HL-60/S4 treated with retinoic acid at 250 ng/mL for 4 days and 3 days (cell line): Measurements from ENCODE around the gene FNDC8.
"Not testable (repeated sequence)": the region's sequence is repeated elsewhere in the genome, so short reads cannot be mapped to it uniquely, and the experiment has no call there.

Experiments
- in situ Hi-C: fragments of 300-500 bp; cut with MboI; formaldehyde crosslinking; loops from 2 replicates; pipeline ENCODE4 v1.7.0; 2022; ENCODE audit warnings: low sequenced_read_pairs

FNDC8 gene

DNA sequence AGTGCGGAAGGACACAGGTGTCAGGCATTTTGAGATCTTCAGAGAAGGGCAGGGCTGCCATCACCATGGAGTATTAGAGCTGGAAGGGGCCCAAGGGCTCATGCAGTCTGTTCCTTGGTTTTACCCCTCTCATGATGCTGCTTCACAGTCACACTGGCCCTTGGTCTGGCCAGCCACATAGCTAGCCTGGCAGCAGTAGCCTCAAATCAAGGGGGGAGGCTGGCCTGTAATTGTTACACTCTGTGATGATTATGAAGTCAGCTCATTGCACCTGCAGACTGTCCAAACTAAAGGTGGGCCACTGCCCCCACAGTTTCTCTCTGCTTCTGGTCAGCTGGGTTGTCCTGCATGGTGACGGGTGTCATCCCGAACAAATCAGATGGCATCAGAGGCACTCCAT, at the start of gene FNDC8:
Gene FNDC8, plus strand, starts transcription at position 301 of the 400 bp plus-strand sequence. Its CDS starts 79 bp downstream, at position 380.
- in situ Hi-C loops = loop anchor here (10.0 to 25.0 kb wide), 2 partner anchors 127 to 584 kb away; no protein-coding TSS in a partner anchor

GRCh38 chr17:35073183-35073790, 48.1 kb upstream of the FNDC8 start:
- in situ Hi-C loops = no loop called here

- in situ Hi-C loops = no loop called here
Observed at GRCh38 chr17:35073991-35074627, 47.3 kb upstream of the FNDC8 start.

DNA sequence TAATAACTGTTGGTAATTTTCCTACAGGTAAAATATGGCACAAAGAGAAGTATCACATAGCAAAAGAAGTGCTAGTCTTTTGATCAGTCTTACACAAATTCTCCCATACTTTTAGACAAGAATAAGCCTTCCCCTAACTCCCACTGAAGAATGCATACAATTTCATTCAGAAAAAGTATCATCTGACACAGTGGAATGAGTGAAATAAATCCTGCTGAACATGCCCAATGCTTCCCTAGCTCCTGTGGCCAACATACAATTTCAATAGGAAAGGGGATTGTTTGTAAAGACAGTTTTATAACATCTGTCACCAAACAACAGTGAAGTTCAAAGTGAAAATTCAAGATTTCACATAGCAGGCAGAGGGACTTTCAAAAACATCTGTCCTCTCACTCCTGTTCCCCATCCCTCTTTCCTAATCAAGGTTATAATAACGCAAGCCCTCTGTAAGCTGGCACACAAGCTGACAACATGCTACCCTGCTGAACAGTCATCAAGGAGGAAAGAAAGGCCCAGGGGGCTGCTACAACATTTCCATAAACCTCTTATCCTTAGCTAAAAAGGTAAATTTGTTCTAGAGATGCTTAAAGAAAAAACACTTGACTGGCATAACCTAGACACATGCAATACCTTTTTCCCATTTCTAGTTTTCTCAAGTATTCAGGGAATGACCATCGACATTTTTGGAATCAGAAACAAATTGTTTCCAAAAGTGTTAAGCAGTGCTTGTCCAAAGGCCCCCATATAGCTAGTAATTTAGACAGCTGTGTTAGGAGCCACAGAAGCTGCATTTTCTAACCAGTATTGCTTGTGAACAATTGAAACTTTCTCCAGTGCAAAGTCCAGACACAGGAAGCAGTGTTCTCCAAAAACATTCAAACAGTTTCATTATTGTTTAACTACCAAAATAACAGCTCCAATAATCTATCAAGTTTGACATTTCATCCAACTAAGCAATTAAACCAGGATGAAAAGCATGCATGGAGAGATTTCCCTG, 46.4 kb upstream of the FNDC8 start:
- in situ Hi-C loops = no loop called here

DNA sequence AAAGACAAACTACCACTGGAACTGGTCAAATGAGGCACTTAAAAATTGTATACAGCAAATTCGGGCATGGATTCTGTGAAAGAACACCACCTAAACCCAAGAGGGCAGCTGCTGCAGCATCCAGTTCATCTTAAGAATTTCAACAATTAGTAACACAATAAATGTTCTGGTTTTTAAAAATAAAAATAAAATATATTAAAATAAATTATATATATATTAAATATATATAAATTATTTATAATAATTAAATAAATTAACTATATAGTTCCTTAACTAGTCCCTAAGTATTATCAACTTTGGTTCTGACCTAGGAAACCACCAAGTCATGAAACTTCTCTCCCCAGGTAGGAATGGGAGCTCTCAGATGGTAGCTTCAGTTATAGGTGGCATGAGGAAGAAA, 44.5 kb upstream of the FNDC8 start:
- in situ Hi-C loops = no loop called here

DNA sequence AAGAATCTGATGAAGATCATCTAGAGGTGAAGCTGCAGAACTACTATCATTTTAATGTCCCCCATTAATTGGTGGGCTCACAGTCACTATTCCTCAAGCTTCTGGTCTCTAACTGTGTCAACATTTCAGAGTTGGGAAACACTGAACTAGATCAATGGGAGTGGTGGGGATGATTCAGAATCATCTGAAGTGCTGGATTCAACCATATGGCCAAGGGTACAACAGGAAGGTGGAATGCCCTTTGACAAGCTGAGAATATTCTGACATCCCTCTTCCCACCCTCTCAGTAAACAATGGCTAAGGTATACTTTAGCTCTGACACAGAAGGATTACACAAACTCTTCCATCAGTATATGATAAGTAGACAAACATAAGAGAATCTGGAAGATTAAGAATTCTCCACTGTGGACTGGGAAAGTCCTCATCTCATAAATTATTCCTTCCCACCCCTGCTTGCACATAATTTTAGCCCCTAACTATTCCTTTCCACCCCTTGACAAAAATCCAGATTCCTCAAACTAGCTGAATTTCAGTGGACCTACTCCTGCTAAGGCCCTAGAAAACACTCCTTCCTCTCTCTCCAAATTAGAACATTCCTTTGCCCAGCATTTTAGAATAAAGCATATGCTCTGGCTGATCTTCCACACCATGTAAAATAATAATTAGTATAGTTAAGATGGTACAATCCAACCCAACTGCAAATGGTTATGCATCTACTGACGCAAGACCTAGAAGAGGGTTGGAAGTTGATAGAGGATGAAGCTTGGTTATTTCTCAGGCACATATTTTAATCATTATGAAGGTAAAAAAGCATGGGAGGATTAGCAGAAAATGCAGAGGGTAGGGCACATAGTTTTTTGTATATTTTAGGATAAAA, 41.6 kb upstream of the FNDC8 start:
- in situ Hi-C loops = no loop called here

DNA sequence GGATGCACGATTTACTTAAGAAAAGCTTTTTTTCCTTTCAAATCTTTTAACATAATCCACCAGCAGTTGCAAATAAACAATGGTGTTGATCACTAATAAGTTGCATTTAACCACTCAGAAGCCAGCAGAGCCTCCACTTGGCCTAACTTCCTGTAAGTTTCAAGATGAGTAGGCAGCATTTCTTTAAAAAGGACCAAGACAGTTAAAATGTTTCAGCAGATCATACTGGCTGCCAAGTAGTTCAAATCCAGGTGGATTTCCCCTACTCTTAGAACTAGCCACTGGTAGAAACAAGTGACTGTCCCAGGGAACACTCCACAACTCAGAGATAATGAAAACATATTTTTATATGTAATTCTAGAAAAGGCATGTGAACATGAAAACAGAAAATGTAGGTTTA, 40.9 kb upstream of the FNDC8 start:
- in situ Hi-C loops = no loop called here

DNA sequence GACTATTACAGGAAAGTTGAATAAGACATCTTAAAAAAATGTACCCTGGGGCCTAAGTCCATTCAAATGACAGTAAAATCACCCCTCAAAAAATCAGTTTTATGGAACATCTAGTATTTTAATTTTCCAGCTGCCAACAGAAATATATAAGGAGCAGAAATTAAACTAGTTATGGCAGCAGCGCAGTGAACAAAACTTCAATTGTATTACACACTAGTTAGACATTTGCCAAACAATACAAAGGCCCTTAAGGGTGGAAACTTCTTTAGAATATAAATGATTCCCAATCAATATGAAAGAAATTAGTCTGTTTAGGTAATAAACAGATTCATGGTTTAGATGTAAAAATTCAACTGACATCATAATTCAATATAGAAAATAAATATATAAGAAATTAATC, 39.8 kb upstream of the FNDC8 start:
- in situ Hi-C loops = no loop called here

GRCh38 chr17:35082073-35082657, 39.2 kb upstream of the FNDC8 start:
- in situ Hi-C loops = no loop called here

DNA sequence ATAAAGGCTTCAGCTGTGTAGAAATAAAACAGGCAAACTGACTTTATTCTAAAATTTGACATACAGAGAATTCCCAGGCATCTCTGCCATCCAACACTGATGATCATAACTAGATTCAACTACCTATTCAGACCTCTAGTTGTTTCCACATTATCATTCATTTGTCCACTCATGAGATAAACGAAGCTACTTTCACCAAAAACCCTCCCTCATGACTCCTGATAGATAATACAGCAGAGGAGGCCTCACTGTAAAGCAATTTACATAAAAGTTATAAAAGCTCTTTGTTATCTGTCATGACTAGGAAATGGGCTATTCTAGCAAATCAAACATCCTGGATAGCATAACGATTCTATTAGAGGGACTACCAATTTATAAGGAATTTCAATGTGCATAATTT, 38.3 kb upstream of the FNDC8 start:
- in situ Hi-C loops = no loop called here

DNA sequence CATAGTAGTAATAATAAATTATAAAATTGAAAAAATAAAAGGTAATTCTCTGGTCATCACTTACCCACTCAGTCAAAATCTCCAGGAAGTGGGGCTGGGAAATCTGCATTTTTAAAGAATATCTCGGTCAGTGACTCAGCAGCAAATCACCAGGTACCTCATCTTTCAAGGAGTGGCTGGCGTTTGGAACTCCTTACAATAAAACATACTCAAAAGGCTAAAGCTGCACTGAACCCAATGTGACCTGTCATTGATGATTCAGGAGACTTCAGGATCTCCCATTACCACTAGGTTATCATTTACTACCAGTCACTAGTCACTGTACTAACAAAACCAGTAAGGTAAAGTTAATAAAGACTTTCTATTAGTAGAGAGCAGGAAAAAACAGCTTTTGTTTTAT, 36.4 kb upstream of the FNDC8 start:
- in situ Hi-C loops = no loop called here

- in situ Hi-C loops = no loop called here
Observed at GRCh38 chr17:35086164-35086563, 35.3 kb upstream of the FNDC8 start.

- in situ Hi-C loops = no loop called here
Observed at GRCh38 chr17:35086931-35087573, 34.4 kb upstream of the FNDC8 start.

DNA sequence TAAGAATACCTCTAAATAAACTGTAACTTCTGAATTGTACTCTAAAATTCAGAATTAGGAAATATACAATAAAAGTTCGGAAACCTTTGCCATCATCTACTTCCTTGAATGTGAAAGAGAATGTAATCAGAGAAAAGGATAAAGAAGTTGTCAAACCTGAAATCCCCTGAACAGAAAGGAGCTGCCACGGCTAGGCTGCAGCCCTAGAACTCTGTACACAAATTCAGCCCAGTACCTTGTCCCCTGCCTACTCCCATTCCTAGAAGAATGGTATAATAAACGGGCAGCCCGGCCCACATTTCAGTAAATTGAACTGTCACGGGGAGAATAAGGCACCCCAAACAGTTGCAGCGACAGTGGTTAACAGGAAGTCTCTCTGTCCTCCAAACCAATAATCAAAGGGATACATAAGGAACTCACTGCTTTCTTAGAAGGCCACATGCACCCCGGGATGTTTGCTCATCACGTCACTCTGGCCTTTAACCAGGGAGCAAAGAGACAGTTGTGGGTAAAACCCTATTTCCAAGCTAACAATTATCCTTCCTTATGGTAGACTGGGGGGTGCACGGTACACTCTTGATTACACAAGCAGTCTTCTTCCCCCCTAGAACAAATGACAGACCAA, 33.6 kb upstream of the FNDC8 start:
- in situ Hi-C loops = no loop called here

DNA sequence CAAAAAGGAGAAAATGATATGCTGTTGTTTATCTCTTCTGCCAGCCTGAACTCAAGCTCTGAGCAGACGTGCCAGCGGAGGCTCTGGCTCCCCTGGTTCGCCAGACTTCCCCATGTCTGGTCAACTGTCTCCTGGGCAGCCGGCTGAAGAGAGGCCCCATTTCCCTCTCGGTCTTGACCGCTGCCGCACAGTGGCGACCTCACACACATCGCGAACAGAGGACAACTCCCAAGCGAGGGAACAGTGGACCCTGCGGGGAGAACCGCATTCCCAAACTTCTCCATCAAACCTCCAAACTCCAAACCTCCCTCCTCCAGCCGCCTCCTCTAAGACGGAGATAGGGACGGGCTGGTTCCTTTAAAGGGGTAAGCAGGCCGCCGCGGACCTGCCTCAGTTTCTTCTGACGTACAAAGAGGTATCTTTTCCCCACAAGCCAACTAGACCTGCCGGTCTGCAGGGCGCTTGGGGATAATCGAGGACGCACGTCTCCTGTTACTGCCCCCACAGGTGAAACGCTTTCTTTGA, 33.0 kb upstream of the FNDC8 start:
- in situ Hi-C loops = no loop called here

GRCh38 chr17:35088881-35089585, 32.4 kb upstream of the FNDC8 start:
- in situ Hi-C loops = no loop called here

GRCh38 chr17:35089586-35090296, 31.7 kb upstream of the FNDC8 start:
- in situ Hi-C loops = no loop called here

DNA sequence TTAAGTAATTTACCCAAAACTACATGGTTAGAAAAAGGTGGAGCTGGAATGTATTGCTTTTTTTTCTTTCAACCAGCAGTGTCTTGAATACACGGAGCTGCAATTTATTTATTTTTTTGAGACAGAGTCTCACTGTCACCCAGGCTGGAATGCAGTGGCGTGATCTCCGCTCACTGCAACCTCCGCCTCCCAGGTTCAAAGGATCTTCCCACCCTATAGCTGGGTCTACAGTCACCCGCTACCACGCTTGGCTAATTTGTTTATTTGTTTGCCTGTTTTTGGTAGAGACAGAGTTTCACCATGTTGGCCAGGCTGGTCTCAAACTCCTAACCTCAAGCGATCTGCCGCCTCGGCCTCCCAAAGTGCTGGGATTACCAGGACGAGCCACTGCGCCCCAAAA, 30.7 kb upstream of the FNDC8 start:
- in situ Hi-C loops = not testable (repeated sequence)
